PC-3 (cell line): ENCODE results near the gene SLC9A3. TPM values are rescaled to one million over a fixed set of nuclear protein-coding genes. Genes with fewer than 3 reads are reported as not detected.

Experiments
- ATAC-seq: fragments of 200-7000 bp; cut with Tn5 transposase; 2 replicates; pipeline ENCODE4 v1.9.1; 2020; ENCODE audit warnings: mild to moderate bottlenecking, moderate library complexity
- BruUV-seq: library from RNA; stranded (reverse); fragments of 400-500 nt; replicated peaks from 2 replicates; lab custom pipeline; 2021; lab: Mats Ljungman, UMichigan
- CTCF ChIA-PET: fragments of 300-600 bp; sonication (Branson Sonifier 250); formaldehyde crosslinking; loops from one replicate; lab custom pipeline; 2022; ENCODE audit warnings: antibody characterized with exemption; lab: Charles Lee
- POLR2A ChIA-PET: fragments of 300-600 bp; sonication (Branson Sonifier 250); formaldehyde crosslinking; loops from one replicate; lab custom pipeline; 2022; ENCODE audit warnings: antibody characterized with exemption; ENCODE audit not compliant: unreplicated experiment; lab: Charles Lee
- DNase-seq: peaks from one replicate; pipeline ENCODE4 v3.0.0-alpha.2; 2015
- H2AFZ ChIP-seq: fragments of 300-600 bp; sonication (generic); 2 replicates; pipeline ENCODE4 v1.6.0; 2016; ENCODE audit warnings: antibody characterized with exemption, low read length
- H3F3A ChIP-seq: fragments of 300-600 bp; sonication (generic); one replicate; pipeline ENCODE4 v1.6.0; 2017; ENCODE audit warnings: antibody characterized with exemption, low read length, control low read depth, mild to moderate bottlenecking; ENCODE audit not compliant: unreplicated experiment
- H3K27ac ChIP-seq: fragments of 300-600 bp; sonication (generic); 2 replicates; pipeline ENCODE4 v1.5.1; 2016; ENCODE audit warnings: mild to moderate bottlenecking, low read length
- H3K27me3 ChIP-seq: fragments of 300-600 bp; sonication (generic); 2 replicates; pipeline ENCODE4 v1.6.1; 2016; ENCODE audit warnings: low read length, mixed read lengths
- H3K36me3 ChIP-seq: fragments of 300-600 bp; sonication (generic); 2 replicates; pipeline ENCODE4 v1.6.1; 2016; ENCODE audit warnings: low read depth, mixed run types, low read length, mixed read lengths
- H3K4me1 ChIP-seq: fragments of 300-600 bp; sonication (generic); 2 replicates; pipeline ENCODE4 v1.5.1; 2016; ENCODE audit warnings: low read length; ENCODE audit not compliant: insufficient read depth
- H3K4me2 ChIP-seq: fragments of 300-600 bp; sonication (generic); 2 replicates; pipeline ENCODE4 v1.6.0; 2016; ENCODE audit warnings: low read length
- H3K4me3 ChIP-seq: fragments of 300-600 bp; sonication (generic); 2 replicates; pipeline ENCODE4 v1.5.1; 2016; ENCODE audit warnings: mild to moderate bottlenecking, low read length, mixed read lengths
- H3K79me2 ChIP-seq: fragments of 300-600 bp; sonication (generic); 2 replicates; pipeline ENCODE4 v1.6.1; 2017; ENCODE audit warnings: low read length, mixed read lengths
- H3K9ac ChIP-seq: fragments of 300-600 bp; sonication (generic); 2 replicates; pipeline ENCODE4 v1.6.0; 2016; ENCODE audit warnings: mild to moderate bottlenecking, low read length
- H3K9me2 ChIP-seq: fragments of 300-600 bp; sonication (generic); replicated peaks from 2 replicates; pipeline ENCODE4 v1.6.1; 2016; ENCODE audit warnings: mixed run types, low read length, mixed read lengths
- H3K9me3 ChIP-seq: fragments of 300-600 bp; sonication (generic); 2 replicates; pipeline ENCODE4 v1.6.1; 2016; ENCODE audit warnings: low read length, mixed read lengths
- H4K20me1 ChIP-seq: fragments of 300-600 bp; sonication (generic); 2 replicates; pipeline ENCODE4 v1.6.1; 2016; ENCODE audit warnings: low read length, mixed read lengths
- CTCF ChIP-seq: fragments of 300-600 bp; sonication (generic); conservative IDR thresholded peaks from 2 replicates; pipeline ENCODE4 v1.5.1; 2017; ENCODE audit warnings: antibody characterized with exemption, low read depth, mild to moderate bottlenecking, low read length
- EZH2 ChIP-seq: fragments of 300-600 bp; sonication (generic); IDR thresholded peaks from one replicate; pipeline ENCODE4 v1.6.1; 2017; ENCODE audit warnings: antibody characterized with exemption, mild to moderate bottlenecking, low read length; ENCODE audit not compliant: unreplicated experiment
- EZH2phosphoT487 ChIP-seq: fragments of 300-600 bp; sonication (generic); IDR thresholded peaks from 2 replicates; pipeline ENCODE4 v1.6.1; 2018; ENCODE audit warnings: mild to moderate bottlenecking, antibody characterized with exemption, low read length, borderline replicate concordance
- intact Hi-C: fragments of 100-400 bp; cut with micrococcal nuclease; formaldehyde crosslinking; loops from 2 replicates; pipeline ENCODE4 v1.9.0; 2023
- total RNA-seq: library from RNA; depleted of rRNA; stranded (reverse); fragments of >200 nt; gene quantifications from 2 replicates; pipeline ENCODE4 v1.2.3, GENCODE V29; 2014

Gene SLC9A3
- total RNA-seq, 1 experiment from 2014 or later: 4.9 TPM

- no peaks in the 10 kb centered on the region for H3K9me2 ChIP-seq
- H4K20me1 ChIP-seq: no peaks in the 10 kb centered on the region
- BruUV-seq: no TSS peak
- no peaks in the 10 kb centered on the region for H3K79me2 ChIP-seq
- H3K9me3 ChIP-seq: no peaks in the 10 kb centered on the region
- no peak overlapping the region for H3K9ac ChIP-seq
- ATAC-seq (peak; percentile 87), DNase-seq (peak; percentile 63)
- TF ChIP-seq EZH2phosphoT487 (no peak), EZH2 (no peak), CTCF (peak; percentile 68)
- no peaks in the 10 kb centered on the region for H3F3A ChIP-seq
- H3K27me3 ChIP-seq: no peaks in the 10 kb centered on the region
- intact Hi-C loops: no loop called here
- ChIA-PET POLR2A (no interaction called here), CTCF (no interaction called here)
- H3K36me3 ChIP-seq: no peaks in the 10 kb centered on the region
- no peak overlapping the region for H2AFZ ChIP-seq
- no peak overlapping the region for H3K4me3 ChIP-seq
- H3K4me2 ChIP-seq: no peak overlapping the region
- H3K4me1 ChIP-seq: no peaks in the 10 kb centered on the region
- H3K27ac ChIP-seq: no peak overlapping the region
Measured at GRCh38 chr5:435961-436640, 88.1 kb downstream of the SLC9A3 start.

- no peak overlapping the region for H3K4me2 ChIP-seq
- TF ChIP-seq CTCF (no peak), EZH2phosphoT487 (no peak), EZH2 (no peak)
- no peak overlapping the region for H3K9ac ChIP-seq
- intact Hi-C loops: no loop called here
- ChIA-PET POLR2A (no interaction called here), CTCF (no interaction called here)
- H3K36me3 ChIP-seq: no peaks in the 10 kb centered on the region
- no peaks in the 10 kb centered on the region for H3K27me3 ChIP-seq
- H3K9me3 ChIP-seq: no peaks in the 10 kb centered on the region
- H3K27ac ChIP-seq: no peak overlapping the region
- BruUV-seq: no TSS peak
- H3K4me3 ChIP-seq: no peak overlapping the region
- H3F3A ChIP-seq: no peaks in the 10 kb centered on the region
- ATAC-seq (no peak), DNase-seq (no peak)
- H3K79me2 ChIP-seq: no peaks in the 10 kb centered on the region
- H3K9me2 ChIP-seq: no peaks in the 10 kb centered on the region
- H3K4me1 ChIP-seq: no peaks in the 10 kb centered on the region
- no peaks in the 10 kb centered on the region for H4K20me1 ChIP-seq
- no peak overlapping the region for H2AFZ ChIP-seq
Measured at GRCh38 chr5:435156-435790, 89.0 kb downstream of the SLC9A3 start.
